Measurements from ENCODE around the gene OR10H5. TPM values are rescaled to one million over a fixed set of nuclear protein-coding genes. Genes with fewer than 3 reads are reported as not detected.

Gene OR10H5
- total and polyA plus RNA-seq, 2 of the 13 experiments (the other 11 are each of a cell fraction or from before 2014, with no cell fraction given): not detected

DNA sequence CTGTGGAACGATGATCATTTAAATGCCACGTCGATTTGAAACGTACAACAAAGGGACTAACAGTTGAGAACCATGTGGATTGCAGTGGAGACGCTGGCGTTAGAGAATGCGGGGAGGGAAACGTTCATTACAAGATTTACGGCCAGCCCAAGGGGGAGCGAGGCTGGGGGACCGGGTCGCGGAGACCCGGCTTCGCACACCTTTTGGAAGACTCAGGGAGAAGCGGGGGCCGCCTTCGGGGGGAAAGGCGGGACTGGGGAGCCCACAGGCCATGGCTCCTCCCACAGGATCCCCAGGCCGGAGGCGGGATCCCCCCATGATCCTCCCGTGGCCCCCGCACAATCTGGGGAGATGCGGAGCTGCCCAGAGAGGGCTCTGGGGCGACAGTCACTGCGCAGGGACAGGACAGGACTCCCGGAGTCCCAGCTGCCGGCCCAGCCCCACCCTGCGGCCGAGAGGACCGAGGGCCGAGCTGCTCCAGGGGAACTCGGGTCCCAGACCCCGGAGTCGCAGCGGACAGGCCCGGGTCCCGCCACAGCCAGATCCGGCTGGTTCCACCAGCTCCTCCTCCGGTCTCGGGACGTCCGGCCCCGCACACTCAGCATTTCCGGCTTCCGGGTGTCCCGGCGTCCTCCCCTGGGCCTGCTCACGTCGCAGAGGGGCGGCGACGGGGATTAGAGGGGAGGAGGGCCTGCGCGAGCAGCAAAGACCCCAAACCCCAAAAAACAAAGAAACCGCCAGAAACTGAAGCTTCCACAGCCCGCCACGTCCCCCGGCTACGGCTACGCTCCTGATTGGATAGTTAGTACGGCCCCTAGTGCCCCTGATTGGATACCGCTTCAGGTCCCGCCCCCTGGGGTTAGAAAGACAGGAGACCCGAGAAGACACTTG is 49.1 kb downstream of the OR10H5 start (continued):
- TF ChIP-seq AGO2 (optimal IDR thresholded peaks at IDR 0.05; ENCODE audit: low read depth, low read length) (peak; percentile 68), ETV5 (CRISPR knock-in tag; IDR thresholded peaks at IDR 0.05; ENCODE audit: borderline replicate concordance) (peak; percentile 79), NFATC3 (CRISPR knock-in tag; IDR thresholded peaks at IDR 0.05) (no peak), GABPA (IDR thresholded peaks at IDR 0.05; ENCODE audit: low read depth, low read length) (peak; percentile 89), GABPA (CRISPR knock-in tag; IDR thresholded peaks at IDR 0.05; ENCODE audit: low read depth) (peak; percentile 89), MAFG (CRISPR knock-in tag; IDR thresholded peaks at IDR 0.05) (peak; percentile 78), STAT5B (CRISPR knock-in tag; IDR thresholded peaks at IDR 0.05) (no peak), GATAD1 (CRISPR knock-in tag; IDR thresholded peaks at IDR 0.05) (peak; percentile 81), PHF21A (CRISPR knock-in tag; IDR thresholded peaks at IDR 0.05) (peak; percentile 60; the same call in 1 of the 2 replicates), RBM39 (IDR thresholded peaks at IDR 0.05; ENCODE audit: low read depth, low read length, poor library complexity, severe bottlenecking) (peak; percentile 80), FOSL2 (CRISPR knock-in tag; IDR thresholded peaks at IDR 0.05) (peak; percentile 30), POLR2G (IDR thresholded peaks at IDR 0.05; ENCODE audit: low read depth, low read length) (peak; percentile 65), ZNF607 (CRISPR knock-in tag; IDR thresholded peaks at IDR 0.05; ENCODE audit: borderline replicate concordance) (peak; percentile 75; the same call in 1 of the 2 replicates), ZNF451 (CRISPR knock-in tag; IDR thresholded peaks at IDR 0.05) (0 out of 2 replicates have a peak, but pooled peaks have one; percentile 32), MIER2 (CRISPR knock-in tag; IDR thresholded peaks at IDR 0.05) (no peak), ZFYVE20 (CRISPR knock-in tag; IDR thresholded peaks at IDR 0.05; ENCODE audit: borderline replicate concordance, low read depth) (no peak), ATF7-NPFF (CRISPR knock-in tag; IDR thresholded peaks at IDR 0.05; ENCODE audit: low read depth) (no peak), SOX6 (IDR thresholded peaks at IDR 0.05) (no peak), SOX6 (CRISPR knock-in tag; IDR thresholded peaks at IDR 0.05) (peak; percentile 44), NONO (IDR thresholded peaks at IDR 0.05) (no peak), NONO (CRISPR knock-in tag; conservative IDR thresholded peaks at IDR 0.05) (0 out of 2 replicates have a peak, but pooled peaks have one; percentile 50)
- TF ChIP-seq, protein P1, sequence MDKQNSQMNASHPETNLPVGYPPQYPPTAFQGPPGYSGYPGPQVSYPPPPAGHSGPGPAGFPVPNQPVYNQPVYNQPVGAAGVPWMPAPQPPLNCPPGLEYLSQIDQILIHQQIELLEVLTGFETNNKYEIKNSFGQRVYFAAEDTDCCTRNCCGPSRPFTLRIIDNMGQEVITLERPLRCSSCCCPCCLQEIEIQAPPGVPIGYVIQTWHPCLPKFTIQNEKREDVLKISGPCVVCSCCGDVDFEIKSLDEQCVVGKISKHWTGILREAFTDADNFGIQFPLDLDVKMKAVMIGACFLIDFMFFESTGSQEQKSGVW (CRISPR knock-in tag; IDR thresholded peaks at IDR 0.05; ENCODE audit: borderline replicate concordance): no peak
- TF ChIP-seq, protein P2, sequence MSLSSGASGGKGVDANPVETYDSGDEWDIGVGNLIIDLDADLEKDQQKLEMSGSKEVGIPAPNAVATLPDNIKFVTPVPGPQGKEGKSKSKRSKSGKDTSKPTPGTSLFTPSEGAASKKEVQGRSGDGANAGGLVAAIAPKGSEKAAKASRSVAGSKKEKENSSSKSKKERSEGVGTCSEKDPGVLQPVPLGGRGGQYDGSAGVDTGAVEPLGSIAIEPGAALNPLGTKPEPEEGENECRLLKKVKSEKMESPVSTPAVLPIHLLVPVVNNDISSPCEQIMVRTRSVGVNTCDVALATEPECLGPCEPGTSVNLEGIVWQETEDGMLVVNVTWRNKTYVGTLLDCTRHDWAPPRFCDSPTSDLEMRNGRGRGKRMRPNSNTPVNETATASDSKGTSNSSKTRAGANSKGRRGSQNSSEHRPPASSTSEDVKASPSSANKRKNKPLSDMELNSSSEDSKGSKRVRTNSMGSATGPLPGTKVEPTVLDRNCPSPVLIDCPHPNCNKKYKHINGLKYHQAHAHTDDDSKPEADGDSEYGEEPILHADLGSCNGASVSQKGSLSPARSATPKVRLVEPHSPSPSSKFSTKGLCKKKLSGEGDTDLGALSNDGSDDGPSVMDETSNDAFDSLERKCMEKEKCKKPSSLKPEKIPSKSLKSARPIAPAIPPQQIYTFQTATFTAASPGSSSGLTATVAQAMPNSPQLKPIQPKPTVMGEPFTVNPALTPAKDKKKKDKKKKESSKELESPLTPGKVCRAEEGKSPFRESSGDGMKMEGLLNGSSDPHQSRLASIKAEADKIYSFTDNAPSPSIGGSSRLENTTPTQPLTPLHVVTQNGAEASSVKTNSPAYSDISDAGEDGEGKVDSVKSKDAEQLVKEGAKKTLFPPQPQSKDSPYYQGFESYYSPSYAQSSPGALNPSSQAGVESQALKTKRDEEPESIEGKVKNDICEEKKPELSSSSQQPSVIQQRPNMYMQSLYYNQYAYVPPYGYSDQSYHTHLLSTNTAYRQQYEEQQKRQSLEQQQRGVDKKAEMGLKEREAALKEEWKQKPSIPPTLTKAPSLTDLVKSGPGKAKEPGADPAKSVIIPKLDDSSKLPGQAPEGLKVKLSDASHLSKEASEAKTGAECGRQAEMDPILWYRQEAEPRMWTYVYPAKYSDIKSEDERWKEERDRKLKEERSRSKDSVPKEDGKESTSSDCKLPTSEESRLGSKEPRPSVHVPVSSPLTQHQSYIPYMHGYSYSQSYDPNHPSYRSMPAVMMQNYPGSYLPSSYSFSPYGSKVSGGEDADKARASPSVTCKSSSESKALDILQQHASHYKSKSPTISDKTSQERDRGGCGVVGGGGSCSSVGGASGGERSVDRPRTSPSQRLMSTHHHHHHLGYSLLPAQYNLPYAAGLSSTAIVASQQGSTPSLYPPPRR (CRISPR knock-in tag; IDR thresholded peaks at IDR 0.05; ENCODE audit: borderline replicate concordance): no peak
- TF ChIP-seq, protein P3, sequence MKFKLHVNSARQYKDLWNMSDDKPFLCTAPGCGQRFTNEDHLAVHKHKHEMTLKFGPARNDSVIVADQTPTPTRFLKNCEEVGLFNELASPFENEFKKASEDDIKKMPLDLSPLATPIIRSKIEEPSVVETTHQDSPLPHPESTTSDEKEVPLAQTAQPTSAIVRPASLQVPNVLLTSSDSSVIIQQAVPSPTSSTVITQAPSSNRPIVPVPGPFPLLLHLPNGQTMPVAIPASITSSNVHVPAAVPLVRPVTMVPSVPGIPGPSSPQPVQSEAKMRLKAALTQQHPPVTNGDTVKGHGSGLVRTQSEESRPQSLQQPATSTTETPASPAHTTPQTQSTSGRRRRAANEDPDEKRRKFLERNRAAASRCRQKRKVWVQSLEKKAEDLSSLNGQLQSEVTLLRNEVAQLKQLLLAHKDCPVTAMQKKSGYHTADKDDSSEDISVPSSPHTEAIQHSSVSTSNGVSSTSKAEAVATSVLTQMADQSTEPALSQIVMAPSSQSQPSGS (CRISPR knock-in tag; IDR thresholded peaks at IDR 0.05): 0 out of 2 replicates have a peak, but pooled peaks have one; percentile 19
